ENCODE results near the gene SLC2A4RG. TPM values are rescaled to one million over a fixed set of nuclear protein-coding genes. Genes with fewer than 3 reads are reported as not detected.

Gene SLC2A4RG
- total and polyA plus RNA-seq, 2 of the 13 experiments (the other 11 are each of a cell fraction or from before 2014, with no cell fraction given): 91.4 to 95.9 TPM

DNA sequence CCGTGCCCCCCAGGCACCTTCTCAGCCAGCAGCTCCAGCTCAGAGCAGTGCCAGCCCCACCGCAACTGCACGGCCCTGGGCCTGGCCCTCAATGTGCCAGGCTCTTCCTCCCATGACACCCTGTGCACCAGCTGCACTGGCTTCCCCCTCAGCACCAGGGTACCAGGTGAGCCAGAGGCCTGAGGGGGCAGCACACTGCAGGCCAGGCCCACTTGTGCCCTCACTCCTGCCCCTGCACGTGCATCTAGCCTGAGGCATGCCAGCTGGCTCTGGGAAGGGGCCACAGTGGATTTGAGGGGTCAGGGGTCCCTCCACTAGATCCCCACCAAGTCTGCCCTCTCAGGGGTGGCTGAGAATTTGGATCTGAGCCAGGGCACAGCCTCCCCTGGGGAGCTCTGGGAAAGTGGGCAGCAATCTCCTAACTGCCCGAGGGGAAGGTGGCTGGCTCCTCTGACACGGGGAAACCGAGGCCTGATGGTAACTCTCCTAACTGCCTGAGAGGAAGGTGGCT, 42.2 kb upstream of the SLC2A4RG start (continued):
- TF ChIP-seq, protein P1, sequence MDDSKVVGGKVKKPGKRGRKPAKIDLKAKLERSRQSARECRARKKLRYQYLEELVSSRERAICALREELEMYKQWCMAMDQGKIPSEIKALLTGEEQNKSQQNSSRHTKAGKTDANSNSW (CRISPR knock-in tag; IDR thresholded peaks at IDR 0.05; ENCODE audit: borderline replicate concordance): no peak
- TF ChIP-seq PAF1 (CRISPR knock-in tag; IDR thresholded peaks at IDR 0.05) (no peak), FOXA1 (IDR thresholded peaks at IDR 0.05) (no peak), FOXA1 (CRISPR knock-in tag; IDR thresholded peaks at IDR 0.05) (peak; percentile 22; the same call in 1 of the 2 replicates), HES4 (CRISPR knock-in tag; IDR thresholded peaks at IDR 0.05; ENCODE audit: borderline replicate concordance) (no peak), PRDM15 (CRISPR knock-in tag; IDR thresholded peaks at IDR 0.05) (no peak), ZNF768 (CRISPR knock-in tag; IDR thresholded peaks at IDR 0.05) (no peak; the same call in 1 of the 2 replicates), NR3C1 (CRISPR knock-in tag; IDR thresholded peaks at IDR 0.05) (no peak), ZNF530 (CRISPR knock-in tag; IDR thresholded peaks at IDR 0.05; ENCODE audit: low read depth) (no peak), CC2D1A (CRISPR knock-in tag; IDR thresholded peaks at IDR 0.05) (no peak), KDM4B (CRISPR knock-in tag; IDR thresholded peaks at IDR 0.05) (no peak), ZNF609 (CRISPR knock-in tag; IDR thresholded peaks at IDR 0.05; ENCODE audit: borderline replicate concordance) (peak; percentile 18; the same call in 1 of the 2 replicates), RNF2 (conservative IDR thresholded peaks at IDR 0.05; ENCODE audit: low read depth) (no peak), MYC (CRISPR knock-in tag; IDR thresholded peaks at IDR 0.05; ENCODE audit: borderline replicate concordance) (no peak), ZNF850 (CRISPR knock-in tag; conservative IDR thresholded peaks at IDR 0.05) (0 out of 2 replicates have a peak, but pooled peaks have one; percentile 63), MIXL1 (CRISPR knock-in tag; IDR thresholded peaks at IDR 0.05) (no peak)
- TF ChIP-seq, protein P2, sequence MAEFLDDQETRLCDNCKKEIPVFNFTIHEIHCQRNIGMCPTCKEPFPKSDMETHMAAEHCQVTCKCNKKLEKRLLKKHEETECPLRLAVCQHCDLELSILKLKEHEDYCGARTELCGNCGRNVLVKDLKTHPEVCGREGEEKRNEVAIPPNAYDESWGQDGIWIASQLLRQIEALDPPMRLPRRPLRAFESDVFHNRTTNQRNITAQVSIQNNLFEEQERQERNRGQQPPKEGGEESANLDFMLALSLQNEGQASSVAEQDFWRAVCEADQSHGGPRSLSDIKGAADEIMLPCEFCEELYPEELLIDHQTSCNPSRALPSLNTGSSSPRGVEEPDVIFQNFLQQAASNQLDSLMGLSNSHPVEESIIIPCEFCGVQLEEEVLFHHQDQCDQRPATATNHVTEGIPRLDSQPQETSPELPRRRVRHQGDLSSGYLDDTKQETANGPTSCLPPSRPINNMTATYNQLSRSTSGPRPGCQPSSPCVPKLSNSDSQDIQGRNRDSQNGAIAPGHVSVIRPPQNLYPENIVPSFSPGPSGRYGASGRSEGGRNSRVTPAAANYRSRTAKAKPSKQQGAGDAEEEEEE (CRISPR knock-in tag; IDR thresholded peaks at IDR 0.05; ENCODE audit: borderline replicate concordance): no peak

All from HepG2 (cell line).